BJ (cell line): ENCODE results near the gene DOK1. TPM values are rescaled to one million over a fixed set of nuclear protein-coding genes. Genes with fewer than 3 reads are reported as not detected.

ENCODE experiments used
- CTCF ChIA-PET: fragments of 350-600 bp; formaldehyde crosslinking; extraction: SDS; loops from one replicate; lab custom pipeline; 2021; ENCODE audit warnings: antibody characterized with exemption, inconsistent platforms; lab: Yijun Ruan, JAX
- POLR2A ChIA-PET: fragments of 300-600 bp; sonication (Branson Sonifier 250); formaldehyde crosslinking; extraction: SDS; loops from one replicate; lab custom pipeline; 2021; ENCODE audit warnings: antibody characterized with exemption; lab: Charles Lee
- DNase-seq: peaks from one replicate; pipeline ENCODE4 v3.0.0-alpha.2; 2011; ENCODE audit warnings: low read depth
- H3K27me3 ChIP-seq: 2 replicates; pipeline ENCODE4 v1.6.0; 2011; ENCODE audit warnings: low read length; ENCODE audit not compliant: control insufficient read depth, insufficient read depth
- H3K36me3 ChIP-seq: 2 replicates; pipeline ENCODE4 v1.5.1; 2011; ENCODE audit warnings: low read length; ENCODE audit not compliant: control insufficient read depth, insufficient read depth
- H3K4me3 ChIP-seq: 2 replicates; pipeline ENCODE4 v1.5.1; 2011; ENCODE audit warnings: low read depth, mild to moderate bottlenecking, control low read depth, low read length
- CTCF ChIP-seq: IDR thresholded peaks from 2 replicates; pipeline ENCODE4 v1.5.1; 2011; ENCODE audit warnings: low read depth, mild to moderate bottlenecking, control low read depth, inconsistent platforms, low read length, moderate library complexity; ENCODE audit not compliant: insufficient read depth
- polyA plus RNA-seq: library from polyadenylated mRNA; depleted of rRNA; stranded (reverse); fragments of >200 nt; gene quantifications from 2 replicates; pipeline ENCODE4 v1.2.3, GENCODE V29; 2011

Gene DOK1
- polyA plus RNA-seq, 1 experiment: 28.7 TPM

GRCh38 chr2:74597410-74597809 is 42.9 kb downstream of the DOK1 start:
- no peak overlapping the region for H3K4me3 ChIP-seq
- H3K27me3 ChIP-seq: peaks cover 4% of the 10 kb centered on the region; the same call in 1 of the 2 replicates
- no peak for TF ChIP-seq CTCF
- CTCF ChIA-PET: interaction anchor here (1.5 to 7.5 kb wide), 2 partner anchors 11 to 34 kb away, joined by 3 to 50 read pairs; no protein-coding TSS in a partner anchor
- no peaks in the 10 kb centered on the region for H3K36me3 ChIP-seq
- POLR2A ChIA-PET: no interaction called here
- no peak for DNase-seq

GRCh38 chr2:74599676-74600075 is 45.2 kb downstream of the DOK1 start:
- POLR2A ChIA-PET: no interaction called here
- no peaks in the 10 kb centered on the region for H3K36me3 ChIP-seq
- CTCF ChIA-PET: interaction anchor here (7.5 kb wide), 1 partner anchor 13 kb away, joined by 50 read pairs; no protein-coding TSS in a partner anchor
- DNase-seq: no peak
- peaks cover 8% of the 10 kb centered on the region for H3K27me3 ChIP-seq
- no peak for TF ChIP-seq CTCF
- no peak overlapping the region for H3K4me3 ChIP-seq

GRCh38 chr2:74602586-74603281 is 48.2 kb downstream of the DOK1 start:
- Histone ChIP-seq H3K36me3 (no peaks in the 10 kb centered on the region), H3K4me3 (no peak overlapping the region), H3K27me3 (peaks cover 8% of the 10 kb centered on the region)
- no peak for TF ChIP-seq CTCF
- CTCF ChIA-PET: interaction anchor here (0.6 to 7.5 kb wide), 4 partner anchors 16 to 120 kb away, joined by 3 to 50 read pairs (median 4); partner anchors contain the start of genes CCDC142 and TTC31
- peak; percentile 41 for DNase-seq
- POLR2A ChIA-PET: interaction anchor here (0.5 kb wide), 1 partner anchor 73 kb away, joined by 4 read pairs; the partner anchor contains the start of genes AUP1 and HTRA2

- no peaks in the 10 kb centered on the region for H3K36me3 ChIP-seq
- H3K27me3 ChIP-seq: peaks cover 8% of the 10 kb centered on the region
- ChIA-PET POLR2A (interaction anchor here (0.5 kb wide), 1 partner anchor 74 kb away, joined by 4 read pairs; the partner anchor contains the start of genes AUP1 and HTRA2), CTCF (interaction anchor here (1.2 to 7.5 kb wide), 2 partner anchors 15 to 17 kb away, joined by 4 to 50 read pairs; no protein-coding TSS in a partner anchor)
- no peak overlapping the region for H3K4me3 ChIP-seq
- DNase-seq: no peak
- no peak for TF ChIP-seq CTCF
Measured at GRCh38 chr2:74603282-74604000, 48.9 kb downstream of the DOK1 start.

- Histone ChIP-seq H3K4me3 (no peak overlapping the region), H3K27me3 (peaks cover 6% of the 10 kb centered on the region), H3K36me3 (no peaks in the 10 kb centered on the region)
- no peak for DNase-seq
- POLR2A ChIA-PET: no interaction called here
- CTCF ChIA-PET: no interaction called here
- TF ChIP-seq CTCF: no peak
Measured at GRCh38 chr2:74606927-74607326, 52.4 kb downstream of the DOK1 start.
